GM12865 (cell line): ENCODE measurements around the gene ANKH.
A peak's percentile ranks its signal among the peaks of the same experiment; 100 is the strongest.

Experiments used
- DNase-seq: peaks from one replicate; pipeline ENCODE4 v3.0.0; 2010; ENCODE audit warnings: low read depth
- H3K4me3 ChIP-seq: 2 replicates; pipeline ENCODE4 v1.5.1; 2011; ENCODE audit warnings: mild to moderate bottlenecking, low read depth, low read length, control low read depth
- CTCF ChIP-seq: IDR thresholded peaks from 2 replicates; pipeline ENCODE4 v1.5.1; 2011; ENCODE audit warnings: low read length, control low read depth, low read depth, inconsistent platforms; ENCODE audit not compliant: insufficient read depth; ENCODE audit errors: missing control alignments

The ANKH gene

GRCh38 chr5:14669415-14669814 lies 202.2 kb downstream of the ANKH start:
- H3K4me3 ChIP-seq = peak overlapping the region; percentile 66
- TF ChIP-seq CTCF = no peak
- DNase-seq = no peak

- peak overlapping the region; percentile 66 for H3K4me3 ChIP-seq
- no peak for TF ChIP-seq CTCF
- DNase-seq = peak; percentile 76
Measured at GRCh38 chr5:14668181-14668591, 203.4 kb downstream of the ANKH start.

- no peak for TF ChIP-seq CTCF
- DNase-seq = no peak
- H3K4me3 ChIP-seq = peak overlapping the region; percentile 66
Measured at GRCh38 chr5:14667770-14668169, 203.8 kb downstream of the ANKH start.

GRCh38 chr5:14667290-14667689 lies 204.3 kb downstream of the ANKH start:
- TF ChIP-seq CTCF = no peak
- H3K4me3 ChIP-seq = peak overlapping the region; percentile 66
- DNase-seq = no peak

GRCh38 chr5:14666357-14666756 lies 205.2 kb downstream of the ANKH start:
- no peak for TF ChIP-seq CTCF
- H3K4me3 ChIP-seq = peak overlapping the region; percentile 66
- no peak for DNase-seq

GRCh38 chr5:14665949-14666348 lies 205.6 kb downstream of the ANKH start:
- peak; percentile 85 for DNase-seq
- peak overlapping the region; percentile 66 for H3K4me3 ChIP-seq
- TF ChIP-seq CTCF = peak; percentile 25

GRCh38 chr5:14665101-14665822 lies 206.3 kb downstream of the ANKH start:
- no peak for TF ChIP-seq CTCF
- peak; percentile 63 for DNase-seq
- H3K4me3 ChIP-seq = peak overlapping the region; percentile 66
